Mammary epithelial cell (primary cell): Measurements from ENCODE around the gene SLC25A33.

Source experiments
- CTCF ChIP-seq, 2 donors: IDR thresholded peaks in 1 of 2; conservative IDR thresholded peaks in 1 of 2; 2 replicates each; pipeline ENCODE4 v1.5.1; 2011 to 2012; ENCODE audit warnings: inconsistent platforms in 2 of 2, low read length in 2 of 2, mild to moderate bottlenecking in 2 of 2, control low read depth in 1 of 2, low read depth in 1 of 2; ENCODE audit not compliant: insufficient read depth in 1 of 2; ENCODE audit errors: extremely low read depth in 1 of 2
- EZH2 ChIP-seq: IDR thresholded peaks from 2 replicates; pipeline ENCODE4 v1.6.1; 2012; ENCODE audit warnings: low read length, inconsistent platforms, borderline replicate concordance

DNA sequence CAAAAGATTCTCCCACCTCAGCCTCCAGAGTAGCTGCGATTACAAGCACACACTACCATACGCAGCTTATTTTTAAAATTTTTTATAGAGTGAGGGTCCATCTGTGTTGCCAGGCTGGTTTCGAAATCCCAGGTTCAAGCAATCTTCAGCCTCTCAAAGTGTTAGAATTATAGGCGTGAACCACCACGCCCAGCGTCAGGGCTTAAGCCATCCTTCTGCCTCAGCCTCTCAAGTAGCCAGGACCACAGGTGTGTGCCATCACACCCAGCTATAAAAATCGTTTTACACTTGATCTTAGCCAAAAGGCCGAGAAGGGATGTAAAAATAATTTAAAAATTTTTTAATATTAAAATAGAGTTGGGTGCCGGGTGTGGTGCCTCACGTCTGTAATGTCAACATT is 4.3 kb upstream of the SLC25A33 start:
- no peak for TF ChIP-seq CTCF (conservative IDR thresholded peaks at IDR 0.05 in 1 of 2, IDR thresholded peaks at IDR 0.05 in 1 of 2; ENCODE audit: extremely low read depth in 1 of 2, insufficient read depth in 1 of 2, low read depth in 1 of 2, low read length in 2 of 2)
- no peak for TF ChIP-seq EZH2
